Femur (tissue), 1 donor: ENCODE measurements around the gene AFG1L.

Experiments used
- DNase-seq: peaks from one replicate; pipeline ENCODE4 v3.0.0-alpha.2; 2017

The AFG1L gene

DNA sequence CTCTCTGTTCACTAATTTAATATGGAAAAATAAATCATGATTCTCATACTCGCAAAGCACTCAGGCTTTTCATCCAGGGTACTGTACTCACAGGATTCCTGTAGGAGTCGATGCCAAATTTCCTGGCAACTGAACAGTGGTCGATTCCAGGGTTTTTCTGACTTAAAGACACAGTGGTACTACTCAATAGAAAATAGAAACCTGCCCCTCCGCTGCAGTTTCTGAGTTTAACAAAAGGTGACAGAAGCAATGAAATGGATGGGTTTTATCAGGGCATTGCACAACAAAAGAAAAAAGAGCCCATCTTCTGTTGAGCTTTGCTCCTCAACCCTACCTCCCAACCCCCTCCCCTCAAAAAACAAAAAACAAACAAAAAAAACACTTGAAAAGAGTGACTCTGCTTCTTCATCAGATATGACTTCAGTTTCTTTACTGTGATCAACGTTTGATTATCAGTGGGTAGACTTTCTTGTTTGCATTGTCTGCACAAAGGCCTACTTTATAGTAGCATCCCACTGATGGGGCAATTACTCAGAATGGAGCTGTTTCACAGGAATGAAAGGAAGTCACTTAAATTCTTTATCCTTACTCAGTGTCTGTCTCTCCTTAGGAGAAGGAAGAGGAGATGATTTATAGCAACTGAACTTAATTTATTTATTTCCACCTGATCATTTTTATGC lies 169.7 kb downstream of the AFG1L start:
- DNase-seq: peak; percentile 76

DNA sequence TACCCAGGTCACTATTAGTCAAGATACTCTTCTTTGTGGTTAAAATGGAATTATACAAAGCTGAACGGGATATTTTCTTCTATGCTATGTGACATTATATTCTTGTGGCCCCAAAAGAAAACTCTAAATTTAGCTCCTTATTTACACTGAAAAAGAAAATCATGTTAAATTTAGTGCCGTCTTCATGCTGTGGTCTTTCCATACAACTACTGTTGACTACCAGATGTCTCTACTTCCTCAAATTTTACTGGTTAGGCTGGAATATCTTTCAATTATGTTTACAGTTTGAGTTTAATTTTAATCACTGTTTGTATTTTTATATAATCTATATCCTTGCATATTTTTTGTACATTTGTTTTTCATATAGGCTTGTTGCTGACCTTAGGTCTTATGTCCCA lies 170.2 kb downstream of the AFG1L start:
- no peak for DNase-seq

DNA sequence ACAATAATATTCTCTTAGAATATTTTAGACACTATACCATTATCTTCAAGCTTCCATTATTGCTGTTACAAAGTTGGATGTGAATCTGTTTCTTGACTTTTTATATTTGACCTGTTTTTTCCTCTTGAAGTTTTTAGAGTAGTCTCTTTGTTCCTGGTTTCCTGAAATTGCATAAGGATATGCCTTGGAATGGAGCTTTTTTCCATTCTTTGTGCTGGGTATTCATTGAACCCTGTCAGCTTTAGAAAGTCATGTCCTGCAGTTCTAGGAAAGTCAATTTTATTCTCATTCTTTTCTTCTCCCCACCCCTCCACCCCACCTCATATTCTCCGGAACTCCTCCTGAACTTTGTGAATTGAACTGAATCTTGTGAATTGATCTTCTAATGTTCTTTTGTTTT lies 173.5 kb downstream of the AFG1L start:
- no peak for DNase-seq

DNA sequence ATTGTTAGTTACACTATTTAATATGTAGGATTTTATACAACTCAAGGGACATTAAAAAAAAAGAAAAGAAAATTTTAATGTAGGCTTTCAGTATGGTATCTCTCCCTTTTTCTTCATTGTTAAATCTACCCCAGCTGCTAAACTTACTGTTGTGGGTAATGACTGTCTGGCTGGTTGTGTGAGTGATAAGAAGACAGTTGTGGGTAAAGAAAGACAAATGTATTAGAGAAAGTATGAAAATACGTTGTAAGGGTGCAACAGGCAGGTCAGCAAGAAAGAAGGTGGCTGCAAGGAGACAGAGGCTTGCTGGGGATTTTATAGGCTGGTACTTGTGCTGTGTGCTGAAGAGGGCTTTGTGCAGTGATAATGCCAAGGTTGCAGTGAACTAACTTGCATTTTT lies 174.5 kb downstream of the AFG1L start:
- no peak for DNase-seq

DNA sequence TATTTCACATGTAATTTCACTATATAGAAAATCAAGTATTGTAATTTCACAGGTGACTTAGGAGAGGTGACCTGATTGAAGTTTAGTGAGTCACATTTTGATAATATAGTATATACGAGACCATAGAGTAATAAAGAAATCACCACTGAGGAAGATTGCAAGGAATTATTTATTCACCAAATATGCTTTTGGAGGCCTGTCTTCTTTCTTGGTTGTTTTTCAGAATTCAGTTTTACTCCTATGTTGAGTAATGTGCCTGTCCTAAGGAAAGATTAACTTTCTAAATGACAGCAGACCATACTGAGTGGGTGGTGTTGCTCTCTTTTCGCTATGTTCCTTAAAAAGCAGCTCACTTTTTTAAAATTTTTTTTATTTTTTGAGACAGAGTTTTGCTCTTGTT lies 178.3 kb downstream of the AFG1L start:
- no peak for DNase-seq

DNA sequence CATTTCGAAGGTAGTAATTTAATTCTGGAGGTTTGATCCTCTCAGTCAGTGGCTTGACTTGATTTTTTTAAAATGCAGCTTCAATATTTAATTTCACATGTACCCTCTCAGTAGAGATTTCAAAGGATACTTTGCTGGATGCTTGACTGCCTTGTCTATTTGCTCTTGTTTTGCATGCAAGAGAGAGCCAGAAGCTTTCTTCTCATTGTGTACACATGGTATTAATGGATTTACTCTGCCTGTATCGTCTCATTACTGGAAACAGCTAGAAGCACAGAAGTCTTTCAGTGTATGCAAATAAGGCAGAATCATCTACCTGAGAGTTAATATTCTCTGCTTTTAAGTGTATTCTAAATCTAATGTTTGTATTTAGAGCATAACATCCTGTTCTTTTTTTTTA lies 181.5 kb downstream of the AFG1L start:
- no peak for DNase-seq

DNA sequence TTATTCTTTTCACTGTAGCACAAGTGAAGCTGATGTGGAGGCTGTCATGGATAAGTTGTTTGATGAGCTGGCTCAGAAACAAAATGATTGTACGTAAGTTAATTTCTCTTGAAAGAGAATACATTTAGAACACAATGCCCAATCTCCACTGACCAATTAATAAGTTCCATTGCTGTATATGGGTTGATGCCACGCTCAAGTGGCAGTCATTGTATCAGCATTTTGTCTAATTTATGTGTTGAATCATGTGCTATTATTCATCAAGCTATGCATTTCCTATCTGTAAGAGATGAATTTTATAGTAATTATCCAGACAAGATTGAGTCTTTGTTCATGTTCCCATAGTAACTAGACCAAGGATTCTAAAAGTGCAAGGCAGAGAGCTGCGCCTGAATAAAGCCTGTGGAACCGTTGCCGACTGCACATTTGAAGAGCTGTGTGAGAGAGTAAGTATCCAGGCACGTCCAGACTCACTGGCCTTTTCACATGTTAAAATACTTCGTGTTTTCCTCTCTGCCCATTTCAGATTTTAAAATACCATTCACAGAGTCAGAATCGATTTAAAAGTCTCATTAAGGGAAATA lies 182.1 kb downstream of the AFG1L start:
- DNase-seq: no peak

DNA sequence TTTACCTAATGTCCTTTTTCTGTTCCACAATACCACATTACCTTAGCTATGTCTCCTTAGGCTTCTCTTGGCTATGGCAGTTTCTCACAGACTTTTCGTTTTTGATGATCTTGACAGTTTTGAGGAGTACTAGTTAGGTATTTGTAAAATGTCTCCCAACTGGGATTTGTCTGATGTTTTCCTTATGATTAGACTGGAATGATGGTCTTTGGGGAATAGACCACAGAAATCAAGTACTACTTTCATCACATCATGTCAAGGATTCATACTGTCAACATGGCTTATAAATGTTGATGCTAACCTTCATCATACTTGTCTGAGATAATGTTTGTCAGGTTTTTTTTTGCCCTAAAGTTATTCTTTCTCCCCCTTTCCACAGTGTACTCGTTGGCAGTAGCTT lies 187.7 kb downstream of the AFG1L start:
- DNase-seq: no peak

DNA sequence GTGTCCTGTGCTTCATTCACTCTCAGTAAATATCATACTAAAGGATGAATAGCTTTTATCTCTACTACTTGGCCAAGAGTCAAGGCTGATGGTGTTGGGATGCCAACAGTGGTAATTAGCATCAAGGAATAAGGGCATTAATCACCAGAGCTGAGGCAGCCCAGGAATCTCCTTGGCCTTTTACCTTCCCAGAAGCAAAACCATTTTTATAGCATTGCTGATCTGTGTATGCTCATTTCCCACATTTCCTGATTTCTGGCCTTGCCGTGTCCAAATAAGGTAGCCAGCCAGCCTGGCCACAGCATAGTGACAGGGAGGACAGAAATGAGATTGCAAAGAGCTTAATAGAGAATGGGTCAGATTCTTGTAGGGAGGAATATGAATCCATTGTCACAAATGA lies 189.2 kb downstream of the AFG1L start:
- no peak for DNase-seq

DNA sequence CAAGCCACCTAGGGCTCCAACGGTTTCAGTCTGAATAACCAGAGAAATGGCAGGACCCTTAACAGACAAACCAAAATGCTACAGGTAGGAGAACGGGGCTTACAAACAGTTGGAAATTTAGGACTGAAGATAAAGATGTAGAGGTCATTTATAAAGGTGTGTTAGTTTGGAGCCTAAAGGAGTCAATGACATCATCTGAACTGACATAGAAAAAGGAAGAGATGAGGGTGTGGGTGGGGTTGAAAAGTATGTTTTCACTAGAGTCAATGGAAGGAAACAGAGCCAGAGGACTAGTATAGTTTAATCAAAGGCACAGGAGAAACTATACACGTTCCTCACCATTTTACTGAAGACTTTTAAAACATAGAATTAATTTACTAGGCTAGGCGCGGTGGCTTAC lies 194.8 kb downstream of the AFG1L start:
- no peak for DNase-seq

DNA sequence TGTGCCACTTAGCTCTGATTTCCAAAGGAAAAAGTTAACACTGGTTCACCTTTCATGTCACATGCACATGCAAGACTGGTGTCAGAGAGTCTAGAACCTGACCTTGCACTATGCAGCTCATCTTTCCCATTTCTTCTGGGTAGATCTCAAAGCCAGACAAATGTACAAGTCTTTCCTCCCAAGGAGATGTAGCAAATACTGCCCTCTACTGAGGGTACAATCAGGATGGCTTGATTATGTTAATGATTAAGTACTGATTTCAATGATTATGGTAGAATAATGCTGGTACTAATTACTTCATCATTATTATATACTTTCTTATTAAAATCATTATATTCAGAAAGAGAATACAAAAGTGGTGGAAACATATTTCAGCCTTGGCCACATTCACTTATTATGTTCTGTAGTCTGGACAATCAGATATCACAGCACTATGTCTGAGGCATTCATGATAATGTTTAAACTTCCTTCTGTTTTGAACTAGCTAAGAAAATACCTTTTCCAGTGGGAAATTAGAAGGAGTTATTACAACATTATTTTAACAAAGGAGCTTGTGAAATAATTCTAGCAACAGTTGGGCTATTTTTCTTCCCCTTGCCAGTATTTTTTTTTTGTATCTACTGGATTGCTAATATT lies 197.4 kb downstream of the AFG1L start:
- DNase-seq: no peak

DNA sequence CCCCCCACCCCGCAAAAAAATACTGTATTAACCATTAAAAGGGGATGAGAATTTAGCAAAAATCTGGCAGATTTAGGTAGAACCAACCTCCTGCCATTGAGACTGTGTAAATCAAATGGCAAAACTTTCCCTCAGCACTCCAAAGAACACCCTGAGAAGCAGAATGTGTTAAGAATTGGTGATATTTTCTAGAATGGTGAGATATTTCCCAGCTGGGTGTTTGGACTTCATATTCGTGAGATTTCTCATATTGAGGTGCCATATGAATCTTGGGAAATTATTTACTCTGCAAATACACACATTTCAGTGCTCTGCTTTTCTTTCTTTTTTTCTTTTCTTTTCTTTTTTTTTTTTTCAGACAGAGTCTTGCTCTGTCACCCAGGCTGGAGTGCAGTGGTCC lies 199.6 kb downstream of the AFG1L start:
- no peak for DNase-seq

DNA sequence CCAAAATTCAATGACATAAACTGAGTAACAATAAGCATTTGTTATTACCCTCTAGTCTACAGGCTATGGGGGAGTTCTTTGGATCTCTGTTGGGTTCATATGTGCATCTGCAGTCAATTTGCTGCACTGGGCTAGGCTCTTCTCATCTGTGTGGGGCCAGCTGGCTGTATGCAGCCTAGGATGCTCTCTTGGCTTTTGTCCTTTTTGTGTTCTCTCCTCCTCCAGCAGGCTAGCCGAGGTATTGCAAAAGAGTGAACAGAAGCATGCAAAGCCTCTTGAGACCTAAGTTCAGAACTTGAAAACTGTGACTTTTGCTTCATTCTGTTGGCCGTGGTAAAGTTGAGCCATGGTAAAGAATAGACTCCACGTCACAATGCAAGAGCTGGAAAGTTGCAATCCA lies 203.0 kb downstream of the AFG1L start:
- peak; percentile 28 for DNase-seq

DNA sequence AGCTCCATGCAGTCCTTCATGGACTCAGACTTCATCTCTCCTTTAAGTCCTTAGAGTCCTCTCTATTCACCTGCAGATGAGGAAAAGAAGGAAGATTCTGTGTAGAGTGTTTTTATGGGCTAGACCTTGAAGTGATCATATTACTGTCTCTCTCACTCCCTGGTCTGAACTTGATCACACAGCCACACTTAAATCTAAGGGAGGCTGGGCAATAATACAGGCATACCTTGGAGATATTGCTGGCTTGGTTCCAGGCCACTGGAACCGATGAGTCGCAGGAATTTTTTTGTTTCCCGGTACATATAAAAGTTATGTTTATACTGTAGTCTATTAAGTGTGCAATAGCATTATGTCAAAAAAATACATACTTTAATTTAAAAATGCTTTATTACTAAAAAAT lies 206.7 kb downstream of the AFG1L start:
- DNase-seq: no peak

DNA sequence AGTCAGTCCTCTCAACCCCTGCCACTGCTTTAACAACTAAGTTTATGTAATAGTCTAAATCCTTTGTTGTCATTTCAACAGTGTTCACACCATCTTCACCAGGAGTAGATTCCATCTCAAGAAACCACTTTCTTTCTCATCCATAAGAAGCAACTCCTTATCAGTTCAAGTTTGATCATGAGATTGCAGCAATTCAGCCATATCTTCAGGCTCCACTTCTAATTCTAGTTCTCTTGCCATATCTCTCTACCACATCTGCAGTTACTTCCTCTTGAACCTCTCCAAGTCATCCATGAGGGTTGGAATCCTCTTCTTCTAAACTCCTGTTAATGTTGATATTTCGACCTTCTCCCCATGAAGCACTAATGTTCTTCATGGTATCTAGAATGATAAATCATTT lies 208.0 kb downstream of the AFG1L start:
- no peak for DNase-seq

DNA sequence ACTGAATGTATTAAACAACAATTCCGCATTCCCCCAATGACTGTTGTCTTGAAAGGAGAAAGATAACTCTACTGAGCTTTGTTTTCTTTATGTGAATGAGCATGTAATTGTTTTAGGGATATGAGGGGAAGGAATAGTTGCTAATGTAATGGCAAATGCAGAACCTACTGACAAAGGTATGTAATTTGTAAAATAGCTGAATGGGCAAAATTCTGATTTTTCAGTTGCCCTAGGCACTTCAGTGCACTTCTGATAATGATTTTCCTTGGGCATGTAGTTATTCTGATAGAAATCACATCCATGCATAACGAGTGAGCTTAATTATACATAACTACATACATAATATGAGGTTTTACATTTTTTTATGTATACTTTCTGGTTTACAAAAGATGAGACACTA lies 212.5 kb downstream of the AFG1L start:
- no peak for DNase-seq

DNA sequence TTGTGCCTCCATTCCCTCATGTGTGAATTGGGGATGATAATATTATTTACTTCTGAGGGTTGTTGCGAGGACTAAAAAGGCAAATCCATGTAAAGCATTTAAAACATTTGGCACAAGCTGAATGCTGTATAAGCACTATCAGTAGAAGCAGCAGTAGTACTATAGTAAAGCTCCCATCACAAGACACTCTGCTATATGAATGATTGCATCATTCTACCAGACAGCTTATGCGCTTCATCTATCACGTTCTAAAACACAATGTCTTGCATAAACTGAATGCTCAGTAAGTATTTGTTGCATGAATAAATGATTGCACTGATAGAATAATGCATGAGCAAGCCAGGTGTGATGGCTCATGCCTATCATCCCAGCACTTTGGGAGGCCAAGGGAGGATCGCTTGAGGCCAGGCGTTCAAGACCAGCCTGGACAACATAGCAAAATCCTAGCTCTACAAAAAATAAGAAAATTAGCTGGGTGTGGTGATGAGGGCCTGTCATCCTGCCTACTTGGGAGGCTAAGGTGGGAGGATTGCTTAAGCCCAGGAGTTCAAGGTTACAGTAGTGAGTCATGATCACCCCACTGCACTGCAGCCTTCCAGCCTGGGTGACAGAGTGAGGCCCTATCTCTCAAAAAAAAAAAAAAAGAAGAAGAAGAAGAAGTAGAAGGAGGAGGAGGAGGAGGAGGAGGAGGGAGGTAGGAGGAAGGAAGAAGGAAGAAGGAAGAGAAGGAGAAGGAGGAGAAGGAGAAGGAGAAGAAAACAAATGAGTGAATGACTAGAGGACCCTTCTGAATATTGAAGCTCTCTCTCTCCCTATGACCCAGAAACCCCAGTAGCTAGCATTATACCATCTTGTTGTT lies 215.8 kb downstream of the AFG1L start:
- no peak for DNase-seq

DNA sequence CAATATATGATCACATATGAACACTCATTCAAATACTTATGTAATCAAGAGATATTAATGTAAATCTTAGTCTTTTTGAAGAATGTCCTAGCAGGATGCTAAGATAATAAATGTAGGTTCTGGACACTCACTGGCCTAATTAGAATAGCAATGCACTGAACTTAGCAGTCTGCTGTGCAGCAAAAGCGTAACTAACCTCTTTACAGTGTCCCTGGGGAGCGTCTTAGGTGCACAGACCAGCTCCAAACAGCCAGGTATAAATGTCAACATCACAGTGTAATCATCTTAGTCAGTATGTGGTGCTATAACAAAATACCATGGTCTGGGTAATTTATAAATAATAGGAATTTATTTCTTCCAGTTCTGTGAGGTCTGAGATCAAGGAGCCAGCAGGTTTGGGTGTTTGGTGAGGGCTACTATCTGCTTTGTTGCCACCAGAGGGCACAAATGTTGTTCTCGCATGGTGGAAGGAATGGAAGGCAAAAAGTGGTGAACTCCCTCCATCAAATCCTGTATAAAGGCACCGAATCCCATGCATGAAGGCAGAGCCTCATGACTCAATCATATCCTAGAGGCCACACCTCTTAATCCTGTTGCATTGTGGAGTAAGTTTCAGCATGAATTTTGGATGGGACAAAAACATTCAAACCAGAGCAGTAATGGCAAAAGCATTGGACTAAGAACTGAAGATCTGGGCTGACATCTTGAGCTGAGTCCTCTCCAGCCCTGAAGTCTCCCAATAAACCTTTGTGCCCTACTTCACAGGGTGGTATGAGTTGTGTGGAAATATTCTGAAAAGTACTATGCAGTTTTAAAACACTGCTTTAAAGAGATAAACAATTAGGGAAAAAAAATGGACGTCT lies 224.1 kb downstream of the AFG1L start:
- no peak for DNase-seq

DNA sequence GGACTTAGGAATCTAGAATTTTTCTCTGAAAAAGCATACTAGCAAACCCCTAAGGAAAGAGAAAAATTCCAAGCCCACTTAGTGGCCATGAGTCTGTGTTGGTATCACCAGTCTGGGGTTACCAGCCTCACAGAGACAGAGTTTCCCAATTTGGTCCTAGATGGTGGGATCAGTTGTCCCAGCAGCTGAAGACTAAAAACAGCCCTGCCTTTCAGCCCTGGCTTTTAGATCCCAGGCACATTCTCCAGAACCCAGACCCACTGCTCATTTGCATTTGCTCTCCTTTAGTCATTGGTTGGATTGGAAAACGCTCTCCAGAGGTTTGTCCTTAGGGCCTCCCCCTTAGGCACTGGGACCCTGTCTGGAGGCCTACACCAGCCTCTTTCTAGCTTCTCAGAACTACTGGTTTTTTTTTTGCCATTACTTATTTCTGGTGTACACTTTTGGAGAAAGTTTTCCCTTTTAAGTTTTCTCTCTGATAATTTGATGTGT lies 226.8 kb downstream of the AFG1L start:
- DNase-seq: no peak

DNA sequence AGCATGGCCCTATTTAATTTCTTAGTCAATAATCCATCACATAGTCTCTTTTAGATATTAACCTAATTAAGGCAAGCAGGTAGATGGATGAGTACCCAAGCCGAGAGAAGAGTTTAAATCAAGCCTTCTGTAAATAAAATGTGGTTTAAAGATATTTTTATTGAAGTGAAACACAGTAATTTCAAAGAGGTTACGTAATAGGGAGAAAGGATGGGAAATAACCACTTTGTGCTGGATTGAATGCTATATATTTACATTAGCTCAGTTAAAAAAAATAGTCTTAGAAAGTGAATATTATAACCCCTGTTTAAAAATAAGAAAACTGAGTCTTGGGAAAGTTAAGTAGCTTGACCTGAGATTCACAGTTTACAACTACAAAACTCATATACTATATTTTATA lies 228.8 kb downstream of the AFG1L start:
- DNase-seq: no peak

DNA sequence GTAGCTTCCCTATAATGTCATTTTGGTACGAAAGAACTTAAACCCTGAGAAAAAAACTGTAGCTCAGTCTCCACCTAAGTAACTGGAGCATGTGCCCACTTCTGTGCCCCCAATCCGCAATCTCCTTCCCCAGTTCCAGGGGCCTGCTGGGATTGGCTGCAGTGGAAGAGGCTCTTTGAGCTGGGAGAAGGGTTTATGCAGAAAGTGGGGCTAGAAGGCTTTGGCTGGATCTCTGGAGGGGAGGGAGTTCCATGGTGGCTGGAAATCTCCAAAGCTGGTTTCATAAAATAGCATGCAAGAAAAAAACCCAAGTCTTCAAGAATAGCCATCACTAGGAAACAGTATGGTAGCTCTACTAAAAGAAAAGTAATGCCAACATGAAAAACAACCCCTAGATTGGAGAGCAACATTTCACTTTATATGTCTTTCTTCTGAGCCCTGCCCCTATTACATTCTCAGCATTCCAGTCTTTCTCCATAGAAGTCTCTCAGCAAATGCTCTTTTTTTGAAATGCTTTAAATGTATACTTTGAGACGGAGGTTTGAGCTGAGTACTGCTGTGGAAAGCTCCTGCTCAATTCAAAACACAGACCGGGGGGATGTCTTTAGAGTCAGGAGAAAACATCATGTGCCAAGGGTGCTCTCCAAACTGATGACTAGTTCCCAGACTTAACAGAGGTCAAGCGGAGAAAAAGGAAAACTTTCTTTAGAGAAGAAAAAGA lies 229.8 kb downstream of the AFG1L start:
- DNase-seq: no peak

DNA sequence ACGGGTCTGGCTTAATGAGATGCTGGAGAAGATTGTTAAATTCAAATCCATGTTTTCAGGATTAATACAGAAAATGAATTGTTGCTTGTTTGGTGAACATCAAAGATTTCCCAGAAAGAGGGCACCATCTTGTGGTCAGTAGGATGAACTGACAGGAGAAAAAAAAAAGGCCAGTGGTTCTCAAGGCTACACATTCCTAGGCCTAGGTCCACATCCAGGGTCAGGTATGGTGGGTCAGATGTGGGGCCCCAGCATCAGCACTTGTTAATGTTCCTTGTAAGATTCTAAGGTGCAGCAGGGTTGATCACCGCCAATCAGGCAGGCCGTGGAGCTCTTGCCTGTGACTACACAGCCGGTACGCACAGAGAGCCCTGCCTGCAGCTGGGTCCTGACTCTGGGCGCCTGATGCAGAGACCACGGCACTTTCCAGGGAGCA lies 231.9 kb downstream of the AFG1L start:
- no peak for DNase-seq
